GM12878 (cell line): ENCODE results near the gene NAA20. TPM values are rescaled to one million over a fixed set of nuclear protein-coding genes. Genes with fewer than 3 reads are reported as not detected.

Experiments used
- ATAC-seq: fragments of 200-7000 bp; cut with Tn5 transposase; 3 replicates; pipeline ENCODE4 v1.9.1; 2020; ENCODE audit warnings: mild to moderate bottlenecking, moderate library complexity
- BruUV-seq: library from RNA; stranded (reverse); fragments of 400-500 nt; replicated peaks from 2 replicates; lab custom pipeline; 2021; lab: Mats Ljungman, UMichigan
- CTCF ChIA-PET: fragments of 300-600 bp; sonication (Branson Sonifier 250); formaldehyde crosslinking; extraction: SDS; loops from one replicate; lab custom pipeline; 2021; ENCODE audit warnings: inconsistent platforms; lab: Yijun Ruan, JAX
- POLR2A ChIA-PET: fragments of 350-600 bp; formaldehyde crosslinking; extraction: SDS; loops from one replicate; lab custom pipeline; 2021; ENCODE audit warnings: inconsistent platforms; lab: Charles Lee
- RAD21 ChIA-PET: fragments of 300-600 bp; sonication (Branson Sonifier 250); formaldehyde crosslinking; loops from one replicate; lab custom pipeline; 2023; ENCODE audit warnings: antibody characterized with exemption; ENCODE audit not compliant: unreplicated experiment; lab: Charles Lee
- SMC1A ChIA-PET: fragments of 300-600 bp; sonication (Branson Sonifier 250); formaldehyde crosslinking; loops from one replicate; lab custom pipeline; 2023; ENCODE audit not compliant: unreplicated experiment, uncharacterized antibody; lab: Charles Lee
- DNase-seq: peaks from one replicate; pipeline ENCODE4 v3.0.0-alpha.2; 2011; ENCODE audit warnings: low read depth, low spot score
- FAIRE-seq: peaks from 3 replicates; lab custom pipeline; 2011; peaks lifted over from hg19 to GRCh38; lab: Jason Lieb, UNC
- H2AFZ ChIP-seq: 2 replicates; pipeline ENCODE4 v1.6.0; 2011; ENCODE audit warnings: low read depth, low read length, control low read depth; ENCODE audit not compliant: control insufficient read depth
- H3K27ac ChIP-seq: 2 replicates; pipeline ENCODE4 v1.5.1; 2011; ENCODE audit warnings: control low read depth; ENCODE audit not compliant: control insufficient read depth, insufficient read depth
- H3K27me3 ChIP-seq, 2 experiments: replicated peaks in 1 of 2; 2 replicates each; pipeline versions ENCODE4 v1.6.0 to v1.6.1; 2011; ENCODE audit warnings: low read length in 1 of 2; ENCODE audit not compliant: control insufficient read depth in 2 of 2, insufficient read depth in 2 of 2
- H3K36me3 ChIP-seq, 2 experiments: 2 replicates each; pipeline ENCODE4 v1.5.1; 2011; ENCODE audit warnings: low read length in 1 of 2; ENCODE audit not compliant: control insufficient read depth in 2 of 2, insufficient read depth in 2 of 2
- H3K4me1 ChIP-seq: 2 replicates; pipeline ENCODE4 v1.6.1; 2011; ENCODE audit warnings: mild to moderate bottlenecking, low read length, moderate library complexity, mixed read lengths; ENCODE audit not compliant: control insufficient read depth, insufficient read depth
- H3K4me2 ChIP-seq: 2 replicates; pipeline ENCODE4 v1.6.0; 2011; ENCODE audit warnings: control low read depth; ENCODE audit not compliant: control insufficient read depth, insufficient read depth
- H3K4me3 ChIP-seq: fragments of 200-600 bp; sonication (generic); 2 replicates; pipeline ENCODE4 v1.5.1; 2016
- H3K79me2 ChIP-seq: 2 replicates; pipeline ENCODE4 v1.6.0; 2011; ENCODE audit warnings: low read length; ENCODE audit not compliant: control insufficient read depth, insufficient read depth
- H3K9ac ChIP-seq: 2 replicates; pipeline ENCODE4 v1.8.0; 2011; ENCODE audit warnings: low read length, control low read depth, mixed read lengths; ENCODE audit not compliant: control insufficient read depth, insufficient read depth
- H3K9me3 ChIP-seq: replicated peaks from 3 replicates; pipeline ENCODE4 v1.5.1; 2011; ENCODE audit warnings: mild to moderate bottlenecking, low read length; ENCODE audit not compliant: control insufficient read depth, insufficient read depth
- H4K20me1 ChIP-seq: 2 replicates; pipeline ENCODE4 v1.6.0; 2011; ENCODE audit not compliant: control insufficient read depth, insufficient read depth
- BHLHE40 ChIP-seq, 2 experiments: fragments of 450-650 bp in 1 of 2; IDR thresholded peaks; 2 replicates each; pipeline ENCODE4 v1.6.1; 2011 to 2017; ENCODE audit warnings: low read depth in 2 of 2, borderline replicate concordance in 1 of 2, improper control_type of control experiment in 1 of 2, low read length in 1 of 2, mild to moderate bottlenecking in 1 of 2
- CHD2 ChIP-seq: IDR thresholded peaks from 2 replicates; pipeline ENCODE4 v1.6.1; 2011; ENCODE audit warnings: low read depth, low read length, improper control_type of control experiment, borderline replicate concordance
- ELK1 ChIP-seq: IDR thresholded peaks from 2 replicates; pipeline ENCODE4 v1.6.1; 2012; ENCODE audit warnings: low read depth, low read length, improper control_type of control experiment
- EZH2 ChIP-seq: IDR thresholded peaks from 2 replicates; pipeline ENCODE4 v1.6.1; 2012; ENCODE audit warnings: low read depth, mild to moderate bottlenecking, control low read depth, inconsistent platforms, low read length, borderline replicate concordance; ENCODE audit not compliant: control insufficient read depth
- HDAC2 ChIP-seq: fragments of 200-600 bp; sonication (generic); IDR thresholded peaks from 2 replicates; pipeline ENCODE4 v1.6.1; 2017
- IKZF2 ChIP-seq, 2 experiments: fragments of 450-650 bp; IDR thresholded peaks; 2 replicates each; pipeline ENCODE4 v1.6.1; 2017; ENCODE audit warnings: mild to moderate bottlenecking in 2 of 2, moderate library complexity in 2 of 2
- NFIC ChIP-seq: IDR thresholded peaks from 2 replicates; pipeline ENCODE4 v1.6.1; 2012; ENCODE audit warnings: low read depth, mild to moderate bottlenecking, inconsistent platforms, low read length, moderate library complexity
- SPI1 ChIP-seq: IDR thresholded peaks from 2 replicates; pipeline ENCODE4 v1.6.1; 2011; ENCODE audit warnings: low read depth, mild to moderate bottlenecking, low read length, moderate library complexity, borderline replicate concordance; ENCODE audit not compliant: insufficient read depth
- TCF7 ChIP-seq: IDR thresholded peaks from 2 replicates; pipeline ENCODE4 v1.6.1; 2014; ENCODE audit warnings: antibody characterized with exemption, borderline replicate concordance
- USF2 ChIP-seq: IDR thresholded peaks from 2 replicates; pipeline ENCODE4 v1.6.1; 2011; ENCODE audit warnings: low read depth, low read length, improper control_type of control experiment, borderline replicate concordance
- WRNIP1 ChIP-seq: IDR thresholded peaks from 2 replicates; pipeline ENCODE4 v1.6.1; 2011; ENCODE audit warnings: low read depth, low read length, improper control_type of control experiment, borderline replicate concordance
- YY1 ChIP-seq: IDR thresholded peaks from 2 replicates; pipeline ENCODE4 v1.6.1; 2011; ENCODE audit warnings: low read depth, mild to moderate bottlenecking, low read length
- ZBTB4 ChIP-seq: fragments of 450-650 bp; formaldehyde crosslinking; IDR thresholded peaks from 2 replicates; pipeline ENCODE4 v1.4.0; 2022; ENCODE audit warnings: mild to moderate bottlenecking, moderate library complexity
- ZNF217 ChIP-seq: fragments of 450-650 bp; IDR thresholded peaks from 2 replicates; pipeline ENCODE4 v1.6.1; 2017; ENCODE audit warnings: antibody characterized with exemption, mild to moderate bottlenecking
- WGBS: methylation state at CpG from one replicate; pipeline ENCODE4 v1.1.6; 2016; ENCODE audit warnings: low lambda C conversion rate; ENCODE audit not compliant: insufficient replicate concordance, insufficient coverage; ENCODE audit errors: missing lambda C conversion rate; 5-methylcytosine and 5-hydroxymethylcytosine counted together
- in situ Hi-C: fragments of 300-500 bp; cut with MboI; formaldehyde crosslinking; loops from 9 replicates; pipeline ENCODE4 v1.14.3; 2018; ENCODE audit warnings: mixed read lengths
- intact Hi-C: fragments of 100-400 bp; cut with micrococcal nuclease; formaldehyde crosslinking; loops from one replicate; pipeline ENCODE4 v1.14.2; 2022; ENCODE audit not compliant: unreplicated experiment
- polyA plus RNA-seq, 11 experiments: library from polyadenylated mRNA; depleted of rRNA in 4 of 11; unstranded in 6 of 11; stranded (reverse) in 5 of 11; fragments of >200 nt; fragmentation: Nextera tagmentation in 4 of 11; fragmentation: Illumina TruSeq in 1 of 11; extraction: Ambion mirVana in 4 of 11; extraction: Trizol in 1 of 11; gene quantifications; 1 replicate in 1 of 11; 2 replicates in 10 of 11; pipeline versions ENCODE4 v1.2.1 to v1.2.3, GENCODE V29; 2011 to 2016; ENCODE audit warnings: inconsistent platforms in 2 of 11, missing spikeins in 2 of 11, low read depth in 1 of 11
- total RNA-seq, 4 experiments: library from RNA; depleted of rRNA in 3 of 4; stranded (reverse); fragments of >200 nt in 3 of 4; fragmentation: Illumina TruSeq in 1 of 4; extraction: Trizol in 1 of 4; gene quantifications; 2 replicates each; pipeline versions ENCODE4 v1.2.1 to v1.2.3, GENCODE V29; 2013 to 2021

Gene NAA20
- total and polyA plus RNA-seq, 10 of the 15 experiments (the other 5 are each of a cell fraction or from before 2014, with no cell fraction given) = 48.3 to 366 (median 89.1) TPM

GRCh38 chr20:20010639-20011500 lies 6.3 kb upstream of the NAA20 start (continued):
- TF ChIP-seq HDAC2 (no peak), BHLHE40 (IDR thresholded peaks at IDR 0.05; ENCODE audit: borderline replicate concordance in 1 of 2, low read depth in 2 of 2, low read length in 1 of 2) (no peak), EZH2 (no peak)

GRCh38 chr20:20012541-20012940 lies 4.6 kb upstream of the NAA20 start:
- FAIRE-seq (no peak), DNase-seq (no peak), ATAC-seq (no peak)
- no TSS peak for BruUV-seq
- Histone ChIP-seq H3K4me3 (no peak overlapping the region), H3K27me3 (peaks cover 0 to 2% of the 10 kb centered on the region in 2 experiments; a peak in 2 of 4 replicates), H3K4me1 (no peaks in the 10 kb centered on the region), H3K4me2 (no peak overlapping the region), H3K79me2 (peaks cover 4% of the 10 kb centered on the region), H4K20me1 (no peaks in the 10 kb centered on the region), H3K36me3 (no peaks in the 10 kb centered on the region), H3K9ac (no peak overlapping the region), H3K27ac (no peak overlapping the region), H3K9me3 (no peaks in the 10 kb centered on the region), H2AFZ (no peak overlapping the region)
- intact Hi-C loops = no loop called here
- in situ Hi-C loops = loop anchor here (25.0 kb wide), 2 partner anchors 1425 to 1500 kb away; partner anchors contain the start of genes DTD1 and SEC23B
- WGBS = 61% methylated on average over 2 of the region's 2 CpGs
- ChIA-PET SMC1A (no interaction called here), POLR2A (interaction anchor here (0.9 kb wide), 1 partner anchor 23 kb away, joined by 3 read pairs; no protein-coding TSS in a partner anchor), CTCF (interaction anchor here (1.1 to 1.2 kb wide), 3 partner anchors 9 to 39 kb away, joined by 3 to 4 read pairs (median 3); no protein-coding TSS in a partner anchor), RAD21 (no interaction called here)
- no peak for TF ChIP-seq CHD2
- TF ChIP-seq SPI1 = no peak
- no peak for TF ChIP-seq WRNIP1
- no peak for TF ChIP-seq NFIC
- no peak for TF ChIP-seq USF2
- TF ChIP-seq YY1 = no peak
- no peak for TF ChIP-seq ELK1
- TF ChIP-seq IKZF2 (IDR thresholded peaks at IDR 0.05) = no peak
- no peak for TF ChIP-seq ZBTB4 (CRISPR knock-in tag)
- no peak for TF ChIP-seq TCF7
- no peak for TF ChIP-seq ZNF217
